ENCODE results near the gene JUN.

JUN gene

GRCh38 chr1:58746757-58747156 is 37.1 kb downstream of the JUN start:
- no peak for TF ChIP-seq ZNF274 (IDR thresholded peaks at IDR 0.05; ENCODE audit: low read depth, low read length)
- no peak overlapping the region for H3K4me3 ChIP-seq (ENCODE audit: low read length)

DNA sequence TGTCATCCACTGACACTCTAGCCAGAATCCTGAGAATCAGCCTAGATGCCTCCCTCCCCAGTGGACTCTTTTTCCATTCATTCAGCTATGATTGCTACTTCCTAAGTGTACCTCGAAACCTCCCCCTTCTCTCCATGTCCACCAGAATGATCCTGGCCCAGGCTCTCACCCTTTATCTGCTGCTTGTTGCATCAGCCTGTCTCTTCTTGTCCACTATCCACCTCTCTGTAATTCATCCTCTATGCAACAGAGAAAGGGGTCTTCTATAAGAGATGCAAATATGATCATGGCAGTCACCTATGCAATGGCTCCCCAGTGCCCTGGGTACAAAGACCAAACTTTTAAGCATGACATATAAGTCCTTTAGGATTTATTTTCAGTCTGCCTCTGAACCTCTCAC is 37.7 kb downstream of the JUN start:
- H3K4me3 ChIP-seq (ENCODE audit: low read length), result no peak overlapping the region
- no peak for TF ChIP-seq ZNF274 (IDR thresholded peaks at IDR 0.05; ENCODE audit: low read depth, low read length)

GRCh38 chr1:58745666-58746065 is 38.2 kb downstream of the JUN start:
- no peak for TF ChIP-seq ZNF274 (IDR thresholded peaks at IDR 0.05; ENCODE audit: low read depth, low read length)
- no peak overlapping the region for H3K4me3 ChIP-seq (ENCODE audit: low read length)

- H3K4me3 ChIP-seq (ENCODE audit: low read length), result no peak overlapping the region
- TF ChIP-seq ZNF274 (IDR thresholded peaks at IDR 0.05; ENCODE audit: low read depth, low read length), result no peak
These were observed 38.7 kb downstream of the JUN start for GRCh38 chr1:58745117-58745516.

GRCh38 chr1:58741678-58742553 is 41.9 kb downstream of the JUN start:
- TF ChIP-seq ZNF274 (IDR thresholded peaks at IDR 0.05; ENCODE audit: low read depth, low read length), result no peak

GRCh38 chr1:58739856-58740466 is 43.9 kb downstream of the JUN start:
- no peak overlapping the region for H3K4me3 ChIP-seq (ENCODE audit: low read length)
- TF ChIP-seq ZNF274 (IDR thresholded peaks at IDR 0.05; ENCODE audit: low read depth, low read length), result no peak

More at GRCh38 chr1:58741678-58742553, 41.9 kb downstream of the JUN start:
- no peak overlapping the region for H3K4me3 ChIP-seq (ENCODE audit: low read length)

DNA sequence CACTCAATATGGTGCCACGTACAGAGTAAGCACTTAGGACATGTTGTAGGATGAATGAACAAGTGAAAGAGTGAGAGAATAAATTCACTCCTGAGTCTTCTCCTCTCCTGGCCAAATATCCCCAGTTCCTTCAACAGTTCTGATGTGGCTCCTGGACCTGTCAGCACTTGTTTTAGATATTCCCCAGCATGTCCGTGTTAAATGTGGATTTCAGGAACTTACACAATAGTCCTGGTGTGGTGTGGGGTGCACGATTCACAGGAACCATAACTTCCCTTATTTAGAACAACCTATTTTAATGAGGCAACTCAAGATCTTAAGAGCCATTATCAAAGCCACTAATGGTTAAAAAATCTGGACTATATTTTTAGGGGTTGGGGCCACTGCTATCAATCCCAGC is 45.0 kb downstream of the JUN start:
- no peak overlapping the region for H3K4me3 ChIP-seq (ENCODE audit: low read length)
- TF ChIP-seq ZNF274 (IDR thresholded peaks at IDR 0.05; ENCODE audit: low read depth, low read length), result no peak

DNA sequence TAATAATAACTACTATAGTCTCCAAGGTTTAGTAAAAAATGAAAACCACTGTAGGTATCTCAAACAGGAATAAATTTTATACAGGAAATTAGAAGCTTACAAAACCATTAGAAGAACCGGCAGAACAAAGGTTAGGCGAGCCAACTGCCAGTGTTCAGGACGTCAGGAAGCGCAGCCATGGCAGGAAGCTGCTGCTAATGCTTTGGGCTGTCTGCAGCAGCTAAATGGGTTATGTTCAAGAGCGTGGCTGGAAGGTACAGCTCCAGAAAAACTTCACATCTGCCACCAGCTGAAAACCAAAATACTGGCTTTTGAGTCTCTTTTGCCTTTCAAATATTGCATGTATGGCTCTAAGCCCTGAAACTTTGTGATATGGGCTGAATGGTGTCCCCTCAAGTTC is 48.3 kb downstream of the JUN start:
- no peak for TF ChIP-seq ZNF274 (IDR thresholded peaks at IDR 0.05; ENCODE audit: low read depth, low read length)
- H3K4me3 ChIP-seq (ENCODE audit: low read length), result no peak overlapping the region

DNA sequence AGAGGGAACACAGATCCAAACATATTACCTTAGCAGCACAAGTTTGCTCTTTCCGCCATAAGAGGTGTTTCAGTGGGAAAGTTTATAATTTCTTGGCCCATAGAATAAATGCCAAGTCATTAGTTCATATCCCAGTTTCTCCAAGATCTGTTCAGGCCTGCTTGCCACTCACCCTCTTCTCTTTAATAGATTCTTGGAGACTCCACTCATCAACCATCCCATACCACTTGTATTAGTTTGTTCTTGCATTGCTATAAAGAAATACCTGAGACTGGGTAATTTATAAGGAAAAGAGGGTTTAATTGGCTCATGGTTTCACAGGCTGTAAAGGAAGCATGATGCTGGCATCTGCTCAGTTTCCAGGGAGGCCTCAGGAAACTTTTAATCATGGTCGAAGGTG is 49.2 kb downstream of the JUN start:
- no peak for TF ChIP-seq ZNF274 (IDR thresholded peaks at IDR 0.05; ENCODE audit: low read depth, low read length)
- no peak overlapping the region for H3K4me3 ChIP-seq (ENCODE audit: low read length)

DNA sequence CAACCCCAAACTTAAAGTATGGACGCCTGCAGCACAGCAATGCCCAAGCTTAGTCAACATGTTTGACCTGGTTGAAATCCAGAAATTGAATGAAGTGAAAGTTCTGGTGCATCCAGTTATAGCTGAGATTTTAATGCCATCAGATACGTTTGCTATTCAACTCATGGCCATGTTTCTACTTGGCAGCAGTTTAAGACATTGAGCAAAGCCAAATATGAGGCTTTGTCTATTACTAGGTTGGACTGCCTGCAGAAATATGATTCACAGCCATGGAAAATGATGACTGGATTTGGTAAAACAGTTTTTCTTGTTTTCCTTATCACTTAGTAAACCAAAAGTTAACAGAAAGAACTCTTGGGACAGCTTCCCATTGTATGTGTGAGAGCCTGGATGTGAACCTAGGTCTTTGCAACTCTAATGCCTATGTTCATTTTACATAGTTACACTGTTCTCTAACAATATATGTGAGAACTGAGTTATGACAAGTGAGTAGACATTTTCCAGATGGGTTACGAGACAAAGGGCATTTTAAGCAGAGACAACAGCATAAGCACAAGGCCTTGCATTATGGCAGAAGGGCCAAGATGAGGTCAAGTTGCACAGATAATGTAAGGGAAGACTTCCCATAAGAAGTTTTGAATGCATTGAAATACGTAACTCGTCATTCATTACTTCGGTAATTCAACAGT is 51.6 kb downstream of the JUN start:
- TF ChIP-seq ZNF274 (IDR thresholded peaks at IDR 0.05; ENCODE audit: low read depth, low read length), result no peak
- no peak overlapping the region for H3K4me3 ChIP-seq (ENCODE audit: low read length)
